Renal cortical epithelial cell (primary cell): ENCODE data around the gene AUTS2. TPM values are rescaled to one million over a fixed set of nuclear protein-coding genes. Genes with fewer than 3 reads are reported as not detected.

Experiments
- DNase-seq: peaks from one replicate; pipeline ENCODE4 v3.0.0-alpha.2; 2011; ENCODE audit warnings: low read depth
- total RNA-seq: library from RNA; depleted of rRNA; stranded (reverse); fragments of >200 nt; gene quantifications from 2 replicates; pipeline ENCODE4 v1.2.3, GENCODE V29; 2014

AUTS2 gene
- total RNA-seq, 1 donor from 2014 or later = 3.2 TPM

DNA sequence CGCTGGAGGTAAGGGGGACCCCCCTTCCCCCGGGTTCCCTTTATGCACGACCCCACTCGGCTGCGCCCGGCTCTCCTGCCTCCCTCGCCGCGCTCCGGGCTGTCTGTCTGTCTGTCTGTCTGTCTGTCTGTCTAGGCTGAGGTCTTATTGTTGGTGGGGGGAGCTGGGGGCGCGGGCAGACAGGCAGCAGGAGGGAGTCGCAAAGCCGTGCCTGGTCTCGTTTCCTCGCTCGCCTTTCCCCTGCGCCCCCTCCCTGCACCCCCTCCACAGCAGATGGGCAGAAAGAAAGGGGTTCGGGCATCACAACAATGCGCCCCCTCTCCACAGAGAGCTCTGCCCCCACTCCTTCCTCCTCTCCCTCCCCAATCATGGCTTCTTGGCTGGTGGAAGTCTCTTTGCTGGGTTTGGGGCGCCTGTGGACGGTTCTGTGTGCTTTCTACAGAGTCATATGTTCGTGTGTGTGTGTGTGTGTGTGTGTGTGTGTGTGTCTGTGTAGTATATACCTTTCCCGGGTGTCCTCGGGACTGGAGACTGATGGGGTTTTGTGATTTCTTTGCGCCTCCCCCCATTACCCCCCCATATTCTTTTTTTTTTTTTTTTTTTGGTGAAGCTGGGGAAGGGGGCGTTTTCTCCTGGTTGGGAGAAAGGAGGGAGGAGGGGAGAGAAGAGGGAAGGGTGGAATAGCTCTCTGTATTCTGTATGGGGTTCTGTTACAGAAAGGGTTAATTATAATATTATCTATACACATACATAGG, 1.9 kb downstream of the AUTS2 start:
- DNase-seq = no peak

DNA sequence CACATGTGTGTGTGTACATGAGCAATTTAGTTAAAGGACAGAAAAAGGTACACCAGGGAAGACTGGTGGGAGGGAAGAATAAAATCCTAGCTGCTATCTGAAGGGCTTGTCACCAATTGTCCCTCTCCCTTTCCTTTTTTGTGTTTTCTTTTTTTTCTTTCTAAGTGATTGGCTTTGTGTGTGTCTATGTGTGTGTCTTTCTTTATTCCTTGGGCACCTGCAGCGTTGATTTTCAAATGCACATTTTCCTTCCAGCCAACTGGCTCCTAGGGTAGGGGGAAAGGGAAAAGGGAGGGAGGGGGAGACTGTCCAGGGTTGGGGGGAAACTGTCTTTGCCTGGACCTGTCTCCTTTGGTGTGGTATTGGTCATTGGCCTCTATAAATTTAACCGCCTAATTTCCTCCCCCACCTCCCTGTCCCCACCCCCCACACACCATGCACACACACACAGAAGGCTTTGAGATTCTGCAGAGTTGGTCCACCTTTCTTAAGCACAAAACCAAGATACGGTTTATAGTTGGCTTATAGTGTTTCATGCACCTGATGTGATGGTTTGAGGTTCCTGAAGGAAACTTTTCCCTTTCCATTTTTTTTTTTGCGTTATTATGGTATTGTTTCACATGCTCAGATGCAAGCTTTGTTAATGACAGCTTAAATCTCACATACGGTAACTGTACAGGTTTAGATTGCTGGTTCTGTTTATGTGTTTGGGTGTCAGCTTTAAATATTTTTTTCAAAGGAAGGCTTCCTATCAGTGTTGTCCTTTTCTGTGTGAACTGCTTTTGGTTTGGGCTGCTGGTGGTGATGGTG, 2.6 kb downstream of the AUTS2 start:
- DNase-seq = no peak

DNA sequence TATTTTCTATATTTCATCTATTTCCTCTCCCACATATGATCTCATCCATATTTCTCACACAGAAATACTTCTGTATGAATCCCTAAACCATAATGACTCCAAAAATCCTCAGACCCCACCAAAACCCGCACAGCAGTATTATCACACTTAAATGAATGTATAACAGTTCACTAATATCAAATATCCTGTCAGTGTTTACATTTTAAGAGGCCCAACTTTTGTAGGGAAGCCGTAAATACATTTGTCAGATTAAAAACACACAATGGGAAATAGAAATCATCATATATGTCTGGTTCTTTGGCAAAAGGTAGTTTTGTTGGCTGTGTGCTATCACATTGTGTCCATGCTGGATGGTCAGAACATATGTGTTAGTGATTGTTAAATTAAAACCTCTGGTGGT, 4.2 kb downstream of the AUTS2 start:
- DNase-seq = no peak

DNA sequence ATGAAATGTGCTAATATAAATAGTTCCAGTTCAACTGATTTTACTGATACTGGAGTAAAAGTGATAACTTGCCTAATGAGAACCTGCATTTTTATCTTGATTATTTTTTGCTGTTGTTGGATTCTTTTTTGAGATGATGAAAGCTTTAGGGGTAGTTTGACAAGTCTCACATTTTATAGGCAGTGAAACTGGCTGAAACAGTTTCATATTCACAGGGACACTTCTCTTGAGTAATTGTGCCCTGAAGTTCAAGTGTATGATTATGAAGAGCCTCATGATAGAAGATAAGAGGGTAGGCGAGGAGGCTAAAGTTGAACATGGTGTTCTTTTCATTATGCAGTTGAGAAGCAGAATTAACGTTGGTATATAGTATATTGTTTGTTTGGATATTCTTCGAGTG, 5.1 kb downstream of the AUTS2 start:
- no peak for DNase-seq

DNA sequence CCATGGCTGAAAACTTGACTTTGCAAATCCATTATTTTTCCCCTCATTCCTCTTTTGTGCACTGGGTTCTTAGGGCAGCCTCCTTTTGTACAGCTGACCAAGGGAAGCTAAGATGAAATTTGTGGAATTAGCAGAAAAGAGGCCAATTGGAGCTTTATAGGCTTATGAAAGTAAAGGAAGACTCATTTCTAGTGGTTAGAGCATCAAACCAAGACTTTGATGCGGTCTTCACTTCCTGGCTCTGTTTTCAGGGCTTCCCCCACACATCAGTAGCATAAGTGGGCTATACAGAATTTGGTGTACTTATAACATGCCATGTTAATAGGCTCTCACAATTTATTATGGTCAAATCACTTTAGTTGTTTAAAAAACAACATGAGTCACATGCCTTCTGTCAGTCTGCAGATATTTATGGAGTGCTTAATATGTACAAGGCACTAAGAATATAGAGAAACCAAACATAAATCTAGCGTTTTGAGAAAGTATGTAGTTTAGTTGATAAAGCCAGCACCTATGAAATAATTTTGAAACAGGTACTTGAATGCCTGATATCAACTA, 5.7 kb downstream of the AUTS2 start:
- DNase-seq = no peak

DNA sequence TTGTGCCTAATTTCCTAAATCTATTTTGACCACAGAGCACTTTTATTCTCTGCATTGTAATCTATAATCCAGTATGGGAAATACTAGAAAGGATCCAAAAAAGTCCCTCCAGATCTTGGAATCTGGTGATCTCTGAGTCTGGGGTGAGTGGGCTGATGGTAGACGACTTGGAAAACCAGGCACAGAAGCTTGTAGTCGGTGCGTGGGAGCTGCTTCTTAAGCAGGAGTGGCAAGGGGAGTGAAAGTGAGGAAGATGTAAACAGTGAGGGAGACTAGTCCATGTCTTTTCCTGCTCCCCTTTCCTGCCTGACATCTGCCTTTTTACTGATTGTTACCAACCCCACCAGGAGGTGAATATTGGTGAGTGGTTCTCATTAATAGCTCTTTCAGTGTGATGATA, 6.8 kb downstream of the AUTS2 start:
- no peak for DNase-seq

DNA sequence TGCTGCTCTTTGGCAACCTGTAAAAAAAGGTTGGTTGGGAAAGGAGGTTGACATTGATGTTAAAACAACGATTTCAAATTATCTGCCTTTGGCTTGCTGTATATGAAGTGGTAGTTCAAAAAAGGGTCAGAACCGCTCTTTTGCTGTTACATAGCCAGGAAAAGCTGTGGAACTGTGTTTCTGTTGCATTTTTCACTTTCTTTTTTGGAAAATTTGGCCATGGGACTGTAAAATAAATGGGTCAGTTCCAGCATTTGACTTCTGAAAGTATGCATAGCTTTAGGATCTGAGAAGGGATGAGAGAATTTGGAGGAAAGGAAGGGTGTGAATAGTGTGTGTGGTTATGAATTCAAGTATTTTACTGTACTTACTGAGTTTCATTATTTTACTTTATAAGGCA, 7.3 kb downstream of the AUTS2 start:
- DNase-seq = no peak

DNA sequence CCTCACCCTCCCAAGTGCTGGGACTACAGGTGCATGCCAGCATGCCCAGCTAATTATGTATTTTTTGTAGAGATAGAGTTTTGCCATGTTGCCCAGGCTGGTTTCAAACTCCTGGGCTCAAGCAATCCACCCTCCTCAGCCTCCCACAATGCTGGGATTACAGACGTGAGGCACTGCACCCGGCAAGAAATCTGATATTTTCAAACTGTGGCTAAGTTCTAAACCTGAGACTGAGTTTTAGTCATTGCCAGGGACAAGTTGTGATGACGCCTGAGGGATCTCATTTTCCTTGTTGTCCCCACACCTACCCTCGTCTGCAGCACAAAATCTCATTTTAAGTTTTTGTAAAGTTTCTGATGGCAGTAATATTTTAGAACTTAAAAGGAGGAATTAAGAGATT, 9.8 kb downstream of the AUTS2 start:
- no peak for DNase-seq

DNA sequence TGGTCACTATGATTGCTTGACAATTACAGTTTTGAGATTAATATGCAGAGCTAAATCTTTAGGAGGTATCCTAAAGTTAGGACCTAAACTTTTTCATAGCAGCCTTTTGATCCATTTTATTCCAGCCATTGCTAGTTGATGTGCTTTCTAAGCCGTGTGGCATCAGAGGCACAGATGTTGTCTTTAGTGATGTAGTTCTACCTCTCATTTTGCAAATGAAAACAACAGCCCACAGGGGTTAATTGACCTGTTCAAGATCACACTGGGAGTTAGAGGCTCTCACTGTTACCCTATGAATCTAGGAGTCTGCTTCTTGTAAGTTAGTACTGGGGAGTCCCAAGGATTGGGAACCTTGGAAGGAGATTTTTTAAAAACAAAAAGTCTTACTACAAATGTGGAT, 10.6 kb downstream of the AUTS2 start:
- DNase-seq = no peak

DNA sequence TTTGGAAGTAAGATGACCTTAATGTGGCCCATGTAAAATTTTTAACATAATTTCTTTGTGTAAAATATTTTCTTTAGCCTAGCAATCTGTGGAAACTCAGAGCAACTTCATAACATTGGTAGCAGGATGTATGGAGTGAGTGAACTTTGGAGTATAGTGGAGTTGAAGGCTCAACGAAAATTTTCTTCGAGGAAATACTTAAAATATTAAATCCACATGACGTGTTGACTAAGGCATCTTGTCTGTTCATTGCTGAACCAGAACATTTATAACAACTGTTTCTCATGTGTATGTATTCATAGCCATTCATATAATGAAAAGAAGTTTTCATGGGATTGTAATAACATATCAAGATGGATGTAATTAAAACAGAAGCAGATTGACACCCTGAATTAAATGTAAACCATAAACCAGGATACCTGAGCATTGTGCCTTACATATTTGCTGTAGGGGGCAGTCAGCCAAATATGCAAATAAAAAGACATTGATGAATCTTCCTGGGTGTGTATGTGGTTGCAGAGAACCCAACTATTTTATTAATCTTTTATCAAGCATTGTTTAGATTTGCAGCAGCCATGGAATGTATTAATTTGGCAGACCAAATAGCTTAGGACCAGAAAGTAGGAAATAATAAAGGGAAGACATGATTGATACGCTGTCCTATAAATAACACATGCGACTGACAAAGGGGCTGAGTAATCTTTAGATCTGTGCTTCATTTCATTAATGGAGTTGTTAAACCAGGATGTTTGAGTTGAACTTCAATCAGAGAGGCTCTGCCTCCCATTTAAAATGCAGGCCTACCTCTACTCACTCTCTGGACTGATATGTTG, 11.5 kb downstream of the AUTS2 start:
- DNase-seq = no peak

DNA sequence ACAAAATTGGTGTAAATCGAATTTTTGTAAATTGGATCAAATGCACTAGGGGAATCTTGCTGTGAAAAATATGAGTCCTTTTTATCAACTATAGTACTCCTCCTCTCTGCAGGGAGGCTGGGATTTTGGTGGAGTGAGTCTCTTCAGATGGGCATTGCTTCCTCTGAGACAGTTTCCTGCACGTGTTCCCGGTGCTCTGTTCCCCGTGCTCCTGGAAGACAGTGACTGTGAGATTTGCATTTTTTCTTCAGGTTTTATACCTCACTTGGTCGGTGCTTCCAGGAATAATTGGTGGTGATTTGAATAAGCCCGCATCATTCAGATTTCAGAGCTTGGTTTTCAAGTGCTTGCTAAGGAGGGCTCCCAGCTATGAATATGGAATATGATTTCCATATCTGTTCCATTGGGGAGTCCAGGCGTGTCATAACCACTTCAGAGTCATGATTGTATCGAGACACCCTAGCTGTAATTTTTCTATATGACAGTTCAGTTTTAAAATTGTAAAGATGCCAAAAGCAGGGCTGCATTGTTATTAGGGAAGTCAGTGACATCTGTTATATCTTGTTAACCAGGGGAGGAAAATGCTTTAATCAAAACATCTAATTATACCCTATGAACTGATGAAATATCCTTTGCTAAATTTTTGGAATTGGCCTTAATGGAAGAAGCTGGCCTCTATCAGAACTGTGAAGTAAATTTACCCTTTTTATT, 12.3 kb downstream of the AUTS2 start:
- no peak for DNase-seq

DNA sequence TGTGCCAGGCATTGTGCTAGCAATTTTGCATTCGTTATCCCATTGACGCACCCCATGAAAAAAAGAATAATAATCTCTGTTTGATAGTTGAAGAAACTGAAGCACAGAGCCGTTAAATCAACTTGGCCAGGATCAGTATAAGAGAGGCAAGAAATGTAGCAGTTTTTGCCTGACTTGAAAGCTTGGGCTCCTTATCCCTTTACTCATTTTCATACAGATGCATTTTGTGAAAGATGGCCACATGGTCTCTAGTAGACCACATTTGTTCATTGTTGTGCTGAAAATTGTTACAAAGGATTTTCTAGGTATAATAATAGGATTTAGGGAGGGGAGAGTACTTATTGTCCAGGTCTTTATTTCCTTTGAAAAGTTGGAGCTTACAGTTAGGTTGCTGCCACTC, 14.7 kb downstream of the AUTS2 start:
- no peak for DNase-seq

DNA sequence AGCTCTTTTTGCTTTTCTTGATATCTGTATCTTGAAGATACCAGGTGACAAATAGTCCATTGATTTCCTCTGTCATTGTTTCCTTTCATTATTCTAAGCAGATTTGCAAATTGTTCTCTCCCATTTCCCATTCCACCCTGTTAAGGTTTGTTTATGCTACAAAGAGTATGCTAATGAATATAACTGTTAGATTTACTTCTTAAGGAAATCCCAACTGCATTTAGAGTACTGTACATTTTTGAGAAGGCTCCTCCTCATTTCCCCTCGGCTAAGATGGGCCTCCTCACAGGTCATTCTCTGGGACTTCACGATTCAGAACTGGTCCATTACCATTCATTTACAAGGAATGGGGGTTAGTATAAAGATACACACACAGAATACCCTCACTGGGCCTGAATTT, 15.6 kb downstream of the AUTS2 start:
- no peak for DNase-seq

DNA sequence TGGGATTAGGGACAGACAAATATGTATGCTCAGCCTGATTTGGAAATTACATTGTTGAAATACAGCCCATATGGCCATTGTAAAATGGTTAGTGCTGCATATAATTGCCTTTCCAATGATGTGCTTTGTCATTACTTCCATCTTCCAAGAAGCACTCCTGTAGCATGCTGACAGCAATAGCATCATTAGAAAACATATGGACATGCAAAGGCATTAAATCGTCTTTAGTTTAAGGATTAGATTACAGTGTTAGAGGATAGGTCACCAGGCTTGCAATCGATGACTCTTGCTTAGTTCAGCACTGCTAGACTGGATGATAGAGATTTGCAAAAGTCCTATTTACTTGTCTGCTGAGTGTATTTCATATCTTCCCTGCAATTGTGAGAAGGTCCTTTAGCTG, 17.4 kb downstream of the AUTS2 start:
- DNase-seq = no peak

DNA sequence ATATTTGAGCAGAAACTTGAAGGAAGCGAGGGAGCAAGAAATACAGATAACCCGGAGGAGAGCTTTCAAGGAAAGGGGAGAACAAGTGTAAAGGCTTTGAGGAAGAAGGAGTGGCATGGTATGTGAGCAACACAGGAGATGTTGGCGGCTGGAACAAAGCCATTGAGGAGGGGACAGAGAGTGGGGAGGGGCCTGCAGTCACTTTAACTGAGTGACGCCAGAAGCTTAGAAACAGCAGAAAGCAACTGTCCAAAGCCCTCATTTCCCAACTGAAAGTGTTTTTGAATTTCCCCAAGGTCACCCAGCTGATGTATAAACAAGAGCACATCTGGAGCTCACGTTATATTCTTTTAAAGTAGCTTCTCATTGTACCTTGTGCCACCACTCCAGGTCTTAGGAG, 19.1 kb downstream of the AUTS2 start:
- no peak for DNase-seq

DNA sequence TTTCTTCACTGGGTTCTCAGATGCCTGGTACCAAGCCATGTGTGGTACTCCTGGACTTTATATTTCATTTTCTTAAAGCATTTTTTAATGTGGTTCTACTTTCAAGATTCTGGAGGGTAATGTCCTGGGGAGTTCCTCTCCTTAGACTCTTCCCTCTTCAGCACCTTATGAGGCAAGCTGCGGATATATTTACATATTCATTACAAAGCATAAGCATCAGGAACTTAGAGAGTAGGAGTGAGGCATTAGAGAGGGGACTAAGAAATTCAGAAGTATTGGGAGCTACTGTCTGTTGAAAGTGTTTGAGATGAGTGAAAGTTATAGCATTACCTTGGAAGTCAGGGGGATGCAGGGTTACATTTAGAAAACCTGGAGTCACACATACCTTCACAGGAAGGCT, 20.8 kb downstream of the AUTS2 start:
- DNase-seq = no peak

DNA sequence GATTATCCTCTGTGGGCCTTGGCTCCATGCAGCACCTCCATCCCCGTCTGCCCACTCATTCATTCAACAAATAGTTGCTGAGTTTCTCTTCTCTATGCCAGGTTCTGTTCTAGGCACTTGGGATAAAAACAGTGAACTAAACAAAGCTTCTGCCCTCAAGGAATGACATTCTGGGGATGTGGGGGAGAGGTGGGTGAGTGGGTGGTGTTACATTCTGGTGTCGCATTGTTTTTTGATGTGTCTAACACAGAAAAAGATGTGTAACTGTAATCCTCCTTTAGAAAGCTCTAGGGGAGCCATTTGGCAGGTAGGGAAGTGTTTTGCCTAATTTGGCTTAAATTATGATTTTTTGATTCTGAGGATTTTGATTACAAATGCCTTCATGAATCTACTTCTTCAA, 21.4 kb downstream of the AUTS2 start:
- DNase-seq = no peak

DNA sequence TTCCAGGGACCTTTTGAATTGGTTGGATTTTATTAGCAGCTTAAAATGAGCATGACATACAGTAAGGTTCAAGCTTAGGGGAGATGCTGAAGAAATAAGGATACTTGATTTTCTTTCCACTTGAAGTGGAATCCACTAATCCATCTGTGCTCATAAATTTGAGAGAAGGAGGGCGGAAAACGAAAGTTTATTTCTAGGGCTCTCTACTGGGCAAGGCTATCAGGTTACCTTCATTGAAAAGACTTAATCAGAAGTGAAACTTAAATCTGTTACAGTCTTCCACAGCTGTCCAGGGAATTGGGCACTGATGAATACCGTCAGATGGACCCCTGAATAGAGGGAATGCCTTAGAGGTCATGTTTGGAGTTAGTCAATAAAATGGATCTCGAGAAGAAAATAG, 21.8 kb downstream of the AUTS2 start:
- no peak for DNase-seq

DNA sequence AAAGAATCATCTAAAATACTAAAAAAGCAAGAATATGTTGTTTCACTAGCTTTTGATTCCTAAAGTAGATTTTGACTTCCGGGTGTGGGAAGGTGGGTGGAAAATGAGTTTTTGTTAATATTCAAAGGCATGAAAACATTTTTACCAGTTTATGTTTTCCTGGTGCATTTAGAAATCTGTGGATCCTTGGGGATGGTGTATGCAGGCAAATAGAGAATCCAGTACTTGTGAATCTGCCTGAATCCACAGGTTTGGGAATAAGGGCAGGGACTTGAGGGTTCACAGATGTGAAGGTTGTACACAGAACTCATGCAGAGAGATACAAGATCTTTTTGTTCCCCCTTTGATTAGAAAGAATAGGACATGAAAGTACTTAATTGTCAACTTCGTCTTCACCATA, 22.4 kb downstream of the AUTS2 start:
- DNase-seq = no peak

DNA sequence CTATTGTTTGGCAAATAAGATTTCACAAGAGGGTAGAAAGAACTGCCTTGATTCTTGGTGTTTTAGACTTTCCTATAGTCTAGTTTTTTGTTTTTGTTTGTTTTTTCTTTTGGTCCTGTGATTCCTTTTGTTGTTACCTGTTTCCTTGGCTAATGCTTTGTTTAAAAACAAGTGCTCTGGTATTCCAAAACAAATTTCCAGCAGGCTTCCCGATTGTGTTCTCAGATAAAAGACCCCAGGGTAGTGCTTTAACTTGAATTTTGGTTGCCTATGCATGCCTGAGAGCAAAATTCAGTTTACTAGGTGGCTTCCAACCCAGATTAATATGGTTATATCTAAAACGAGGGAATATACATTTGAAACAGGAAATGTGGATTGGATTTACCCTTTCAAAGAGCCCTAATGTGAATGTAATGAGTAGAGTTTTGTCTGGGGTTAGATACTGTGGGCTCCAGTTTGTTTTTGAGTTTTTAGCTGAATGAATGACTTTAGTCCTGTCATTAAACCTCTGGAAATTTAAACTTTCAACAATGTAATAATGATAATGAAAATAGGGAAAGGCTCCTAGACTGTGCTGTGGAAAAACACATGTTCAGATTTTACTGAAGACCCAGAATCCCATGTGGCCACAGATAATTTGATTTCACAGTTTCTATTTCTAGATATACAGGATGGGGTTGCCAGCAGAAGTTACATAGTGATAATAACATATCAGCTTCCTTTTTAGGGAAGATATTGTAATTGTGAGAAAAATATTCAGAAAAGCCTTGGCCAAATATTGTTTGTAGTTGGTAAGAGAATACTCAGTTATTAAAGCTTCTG, 23.9 kb downstream of the AUTS2 start:
- no peak for DNase-seq

DNA sequence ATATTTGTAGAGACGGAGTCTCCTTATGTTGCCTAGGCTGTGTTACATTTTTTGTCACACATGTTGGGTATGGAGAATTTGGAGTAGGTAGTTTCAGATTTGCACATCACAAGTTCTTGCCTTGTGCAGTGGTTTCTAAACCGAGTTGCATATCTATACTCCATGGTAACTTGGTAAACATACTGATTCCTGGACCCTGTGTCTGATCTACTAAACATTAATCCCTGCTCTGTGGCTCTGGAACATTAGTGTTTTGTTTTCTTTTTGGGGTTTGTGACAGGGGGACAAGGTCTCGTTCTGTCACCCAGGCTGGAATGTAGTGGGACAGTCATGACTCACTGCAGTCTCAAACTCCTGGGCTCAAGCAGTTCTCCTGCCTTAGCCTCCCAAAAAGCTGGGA, 24.7 kb downstream of the AUTS2 start:
- DNase-seq = peak; percentile 46
